ENCODE results near the gene MAPT. TPM values are rescaled to one million over a fixed set of nuclear protein-coding genes. Genes with fewer than 3 reads are reported as not detected.
A peak's percentile ranks its signal among the peaks of the same experiment; 100 is the strongest.

MAPT gene
- total and polyA plus RNA-seq, 4 experiments from 2014 or later, result 0.22 to 2.1 (median 1.1) TPM

GRCh38 chr17:45888392-45888791 is 6.0 kb upstream of the MAPT start:
- no peak overlapping the region for H3K27ac Mint-ChIP-seq
- POLR2A ChIA-PET (ENCODE audit: partially characterized antibody), result no interaction called here
- no peaks in the 10 kb centered on the region for H3K27me3 ChIP-seq (ENCODE audit: insufficient read depth, low read length)
- intact Hi-C loops (cut with micrococcal nuclease), result no loop called here
- H3K27me3 Mint-ChIP-seq, result no peaks in the 10 kb centered on the region
- H3K9me3 ChIP-seq (ENCODE audit: control insufficient read depth in 1 of 2, low read length in 2 of 2), result no peaks in the 10 kb centered on the region
- no peaks in the 10 kb centered on the region for H3K36me3 ChIP-seq (ENCODE audit: insufficient read depth, low read length)
- H3K9me3 Mint-ChIP-seq, result peaks cover 0 to 20% (median 13%) of the 10 kb centered on the region in 8 donors
- no peak overlapping the region for H3K4me3 Mint-ChIP-seq
- H3K4me3 ChIP-seq (ENCODE audit: low read length in 2 of 2), result no peak overlapping the region
- peaks cover 0 to under 1% (median 0%) of the 10 kb centered on the region in 4 donors for H3K4me1 Mint-ChIP-seq
- peaks cover 0 to 8% of the 10 kb centered on the region in 2 donors for H3K36me3 Mint-ChIP-seq
- no peak overlapping the region for H3K27ac ChIP-seq (ENCODE audit: low read depth, low read length)
- DNase-seq, result no peak
- CTCF ChIA-PET (ENCODE audit: partially characterized antibody), result no interaction called here
- H3K4me1 ChIP-seq (ENCODE audit: insufficient read depth, low read length), result no peaks in the 10 kb centered on the region

- Histone ChIP-seq H3K9me3 (ENCODE audit: control insufficient read depth in 1 of 2, low read length in 2 of 2) (no peaks in the 10 kb centered on the region), H3K4me3 (ENCODE audit: low read length in 2 of 2) (no peak overlapping the region), H3K36me3 (ENCODE audit: insufficient read depth, low read length) (no peaks in the 10 kb centered on the region), H3K27ac (ENCODE audit: low read depth, low read length) (no peak overlapping the region), H3K27me3 (ENCODE audit: insufficient read depth, low read length) (no peaks in the 10 kb centered on the region), H3K4me1 (ENCODE audit: insufficient read depth, low read length) (no peaks in the 10 kb centered on the region)
- no peak overlapping the region for H3K4me3 Mint-ChIP-seq
- POLR2A ChIA-PET (ENCODE audit: partially characterized antibody), result no interaction called here
- peaks cover 0 to 8% (median 3%) of the 10 kb centered on the region in 4 donors for H3K4me1 Mint-ChIP-seq
- H3K27me3 Mint-ChIP-seq, result peaks cover 0 to 1% of the 10 kb centered on the region in 2 donors
- H3K36me3 Mint-ChIP-seq, result peaks cover 0 to 3% of the 10 kb centered on the region in 2 donors
- intact Hi-C loops (cut with micrococcal nuclease), result no loop called here
- H3K27ac Mint-ChIP-seq, result no peak overlapping the region
- H3K9me3 Mint-ChIP-seq, result peaks cover 0 to 12% (median 7%) of the 10 kb centered on the region in 8 donors
- DNase-seq, result no peak
- CTCF ChIA-PET (ENCODE audit: partially characterized antibody), result no interaction called here
Observed at GRCh38 chr17:45889579-45889978, 4.8 kb upstream of the MAPT start.

- Mint-ChIP-seq H3K4me3 (peak overlapping the region; percentile 79 to 95 (median 90)), H3K27me3 (peaks cover 9 to 15% of the 10 kb centered on the region in 2 donors), H3K4me1 (peaks cover 4 to 37% (median 22%) of the 10 kb centered on the region in 4 donors), H3K27ac (peak overlapping the region in 6 of 7 donors; percentile 64 to 92 (median 82)), H3K36me3 (no peaks in the 10 kb centered on the region), H3K9me3 (no peaks in the 10 kb centered on the region)
- ChIA-PET CTCF (ENCODE audit: partially characterized antibody) (interaction anchor here (0.7 to 1.4 kb wide), 6 partner anchors 16 to 53 kb away, joined by 3 to 7 read pairs (median 4); no protein-coding TSS in a partner anchor), POLR2A (ENCODE audit: partially characterized antibody) (interaction anchor here (0.8 to 1.1 kb wide), 2 partner anchors 14 to 244 kb away, joined by 3 to 4 read pairs; no protein-coding TSS in a partner anchor)
- peak overlapping the region; percentile 22 for H3K27ac ChIP-seq (ENCODE audit: low read depth, low read length)
- DNase-seq, result no peak
- H3K36me3 ChIP-seq (ENCODE audit: insufficient read depth, low read length), result no peaks in the 10 kb centered on the region
- peaks cover 25% of the 10 kb centered on the region for H3K4me1 ChIP-seq (ENCODE audit: insufficient read depth, low read length)
- peaks cover 17% of the 10 kb centered on the region for H3K27me3 ChIP-seq (ENCODE audit: insufficient read depth, low read length)
- intact Hi-C loops (cut with micrococcal nuclease), result no loop called here
- peak overlapping the region; percentile 26 to 76 for H3K4me3 ChIP-seq (ENCODE audit: low read length in 2 of 2)
- no peaks in the 10 kb centered on the region for H3K9me3 ChIP-seq (ENCODE audit: control insufficient read depth in 1 of 2, low read length in 2 of 2)
Observed at GRCh38 chr17:45893725-45894021, 681 bp upstream of the MAPT start.

- Mint-ChIP-seq H3K9me3 (no peaks in the 10 kb centered on the region), H3K36me3 (no peaks in the 10 kb centered on the region), H3K27ac (peak overlapping the region in 3 of 7 donors; percentile 65 to 79 (median 74)), H3K4me1 (peaks cover 4 to 39% (median 23%) of the 10 kb centered on the region in 4 donors), H3K27me3 (peaks cover 17 to 30% of the 10 kb centered on the region in 2 donors), H3K4me3 (peak overlapping the region; percentile 87 to 93 (median 88))
- peak overlapping the region; percentile 47 to 76 for H3K4me3 ChIP-seq (ENCODE audit: low read length in 2 of 2)
- intact Hi-C loops (cut with micrococcal nuclease), result loop anchor here (1.0 kb wide), 2 partner anchors 43 to 54 kb away; no protein-coding TSS in a partner anchor
- no peaks in the 10 kb centered on the region for H3K9me3 ChIP-seq (ENCODE audit: control insufficient read depth in 1 of 2, low read length in 2 of 2)
- POLR2A ChIA-PET (ENCODE audit: partially characterized antibody), result no interaction called here
- peaks cover 34% of the 10 kb centered on the region for H3K27me3 ChIP-seq (ENCODE audit: insufficient read depth, low read length)
- DNase-seq, result peak; percentile 26 to 47 (median 32)
- CTCF ChIA-PET (ENCODE audit: partially characterized antibody), result no interaction called here
- H3K4me1 ChIP-seq (ENCODE audit: insufficient read depth, low read length), result peaks cover 25% of the 10 kb centered on the region
- no peaks in the 10 kb centered on the region for H3K36me3 ChIP-seq (ENCODE audit: insufficient read depth, low read length)
- no peak overlapping the region for H3K27ac ChIP-seq (ENCODE audit: low read depth, low read length)
Observed at GRCh38 chr17:45895304-45895968, 1.1 kb downstream of the MAPT start.

DNA sequence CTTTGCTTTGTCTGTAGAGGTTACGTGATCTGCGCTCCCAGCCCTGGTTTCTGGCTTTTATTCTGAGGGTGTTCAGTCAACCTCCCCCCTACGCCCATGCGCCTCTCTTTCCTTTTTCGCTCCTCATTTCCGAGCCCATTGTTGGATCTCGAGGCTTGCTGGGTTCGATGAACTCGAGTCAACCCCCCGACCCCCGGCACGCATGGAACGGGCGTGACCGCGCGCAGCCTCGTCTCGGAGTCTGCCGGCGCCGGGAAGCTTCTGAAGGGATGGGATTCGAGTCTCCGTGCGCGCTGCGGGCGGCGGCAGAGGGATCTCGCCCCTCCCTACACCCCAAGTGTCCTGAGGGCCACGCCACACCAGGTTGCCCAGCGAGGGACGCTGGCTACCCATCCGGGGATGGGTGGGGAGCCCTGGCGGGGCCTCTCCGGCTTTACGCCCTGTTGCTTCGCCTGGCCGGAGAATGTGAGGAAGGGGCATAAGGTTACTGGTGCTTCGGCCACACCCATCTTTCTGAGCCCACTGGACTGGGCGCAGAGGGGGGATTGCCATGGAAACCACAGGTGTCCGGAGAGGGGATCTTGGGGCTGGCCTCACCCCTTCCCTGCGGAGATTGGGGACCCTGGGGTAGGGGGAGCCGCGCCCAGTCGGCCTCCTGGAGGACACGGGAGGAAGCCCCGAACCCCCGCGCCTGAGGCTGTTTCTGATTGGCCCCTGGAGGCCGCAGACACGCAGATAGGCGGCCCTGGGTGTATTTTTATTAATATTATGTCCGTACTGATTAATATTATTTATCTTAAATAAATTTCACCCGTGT is 1.8 kb downstream of the MAPT start:
- H3K27ac Mint-ChIP-seq, result peak overlapping the region in 1 of 7 donors; percentile 65
- no peaks in the 10 kb centered on the region for H3K9me3 ChIP-seq (ENCODE audit: control insufficient read depth in 1 of 2, low read length in 2 of 2)
- H3K4me1 Mint-ChIP-seq, result peaks cover 4 to 39% (median 23%) of the 10 kb centered on the region in 4 donors
- peak overlapping the region in 1 of 2 donors; percentile 76 for H3K4me3 ChIP-seq (ENCODE audit: low read length in 2 of 2)
- H3K36me3 ChIP-seq (ENCODE audit: insufficient read depth, low read length), result no peaks in the 10 kb centered on the region
- CTCF ChIA-PET (ENCODE audit: partially characterized antibody), result no interaction called here
- H3K27me3 Mint-ChIP-seq, result peaks cover 18 to 35% of the 10 kb centered on the region in 2 donors
- peaks cover 25% of the 10 kb centered on the region for H3K4me1 ChIP-seq (ENCODE audit: insufficient read depth, low read length)
- DNase-seq, result no peak
- no peaks in the 10 kb centered on the region for H3K36me3 Mint-ChIP-seq
- POLR2A ChIA-PET (ENCODE audit: partially characterized antibody), result no interaction called here
- H3K27me3 ChIP-seq (ENCODE audit: insufficient read depth, low read length), result peaks cover 35% of the 10 kb centered on the region
- no peak overlapping the region for H3K27ac ChIP-seq (ENCODE audit: low read depth, low read length)
- H3K4me3 Mint-ChIP-seq, result peak overlapping the region; percentile 81 to 93 (median 87)
- no peaks in the 10 kb centered on the region for H3K9me3 Mint-ChIP-seq
- intact Hi-C loops (cut with micrococcal nuclease), result loop anchor here (1.0 kb wide), 2 partner anchors 44 to 53 kb away; no protein-coding TSS in a partner anchor

DNA sequence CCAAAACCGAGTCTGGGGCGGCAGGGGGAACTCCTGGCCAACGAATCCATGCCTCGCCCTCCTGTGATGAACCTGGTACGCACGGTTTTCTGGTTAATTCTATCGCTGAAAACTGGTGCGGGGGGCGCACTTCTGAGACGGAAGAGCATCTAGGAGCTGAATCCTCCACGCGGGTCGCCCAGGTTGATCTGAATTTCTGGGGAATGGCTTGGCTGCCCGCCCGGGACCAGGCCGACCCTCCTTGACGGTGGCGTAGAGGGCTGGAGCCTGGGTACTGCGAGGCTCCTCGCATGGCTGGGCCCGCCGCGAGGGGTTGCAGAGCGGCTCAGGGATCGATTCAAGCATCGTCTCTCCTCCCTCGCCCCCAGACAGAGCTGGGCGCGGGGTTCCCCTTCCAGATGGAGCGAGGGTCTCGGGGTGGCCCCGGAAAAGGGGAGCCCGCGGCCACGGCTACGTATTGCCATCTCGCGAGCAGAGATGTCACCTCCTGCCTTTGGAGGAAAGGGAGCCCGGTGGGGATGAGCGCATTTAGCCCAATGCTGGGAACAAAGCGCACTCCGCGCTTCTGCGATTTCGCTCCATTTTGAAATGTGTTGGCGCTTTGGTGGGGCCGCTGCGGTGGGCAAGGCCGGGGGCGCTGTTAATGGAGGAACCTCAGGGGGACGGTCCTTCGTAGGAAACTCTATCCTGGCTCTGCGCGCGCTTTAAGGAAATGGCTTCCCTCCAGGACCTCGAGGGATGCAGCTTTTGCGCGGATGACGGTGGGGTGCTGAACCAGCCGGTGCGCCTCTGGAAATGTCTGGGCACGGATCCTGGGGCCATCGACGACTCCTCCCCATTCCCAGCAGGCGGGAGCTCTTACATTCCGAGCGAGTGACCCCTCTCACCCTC is 2.7 kb downstream of the MAPT start:
- Mint-ChIP-seq H3K27me3 (peaks cover 24 to 38% of the 10 kb centered on the region in 2 donors), H3K27ac (no peak overlapping the region), H3K4me1 (peaks cover 4 to 39% (median 23%) of the 10 kb centered on the region in 4 donors), H3K9me3 (no peaks in the 10 kb centered on the region), H3K36me3 (no peaks in the 10 kb centered on the region), H3K4me3 (peak overlapping the region; percentile 42 to 79 (median 62))
- no peak overlapping the region for H3K4me3 ChIP-seq (ENCODE audit: low read length in 2 of 2)
- DNase-seq, result no peak
- H3K27me3 ChIP-seq (ENCODE audit: insufficient read depth, low read length), result peaks cover 35% of the 10 kb centered on the region
- ChIA-PET CTCF (ENCODE audit: partially characterized antibody) (no interaction called here), POLR2A (ENCODE audit: partially characterized antibody) (no interaction called here)
- H3K27ac ChIP-seq (ENCODE audit: low read depth, low read length), result no peak overlapping the region
- intact Hi-C loops (cut with micrococcal nuclease), result no loop called here
- no peaks in the 10 kb centered on the region for H3K9me3 ChIP-seq (ENCODE audit: control insufficient read depth in 1 of 2, low read length in 2 of 2)
- peaks cover 25% of the 10 kb centered on the region for H3K4me1 ChIP-seq (ENCODE audit: insufficient read depth, low read length)
- no peaks in the 10 kb centered on the region for H3K36me3 ChIP-seq (ENCODE audit: insufficient read depth, low read length)
